Measurements from ENCODE around the gene GNG8.

GNG8 gene

DNA sequence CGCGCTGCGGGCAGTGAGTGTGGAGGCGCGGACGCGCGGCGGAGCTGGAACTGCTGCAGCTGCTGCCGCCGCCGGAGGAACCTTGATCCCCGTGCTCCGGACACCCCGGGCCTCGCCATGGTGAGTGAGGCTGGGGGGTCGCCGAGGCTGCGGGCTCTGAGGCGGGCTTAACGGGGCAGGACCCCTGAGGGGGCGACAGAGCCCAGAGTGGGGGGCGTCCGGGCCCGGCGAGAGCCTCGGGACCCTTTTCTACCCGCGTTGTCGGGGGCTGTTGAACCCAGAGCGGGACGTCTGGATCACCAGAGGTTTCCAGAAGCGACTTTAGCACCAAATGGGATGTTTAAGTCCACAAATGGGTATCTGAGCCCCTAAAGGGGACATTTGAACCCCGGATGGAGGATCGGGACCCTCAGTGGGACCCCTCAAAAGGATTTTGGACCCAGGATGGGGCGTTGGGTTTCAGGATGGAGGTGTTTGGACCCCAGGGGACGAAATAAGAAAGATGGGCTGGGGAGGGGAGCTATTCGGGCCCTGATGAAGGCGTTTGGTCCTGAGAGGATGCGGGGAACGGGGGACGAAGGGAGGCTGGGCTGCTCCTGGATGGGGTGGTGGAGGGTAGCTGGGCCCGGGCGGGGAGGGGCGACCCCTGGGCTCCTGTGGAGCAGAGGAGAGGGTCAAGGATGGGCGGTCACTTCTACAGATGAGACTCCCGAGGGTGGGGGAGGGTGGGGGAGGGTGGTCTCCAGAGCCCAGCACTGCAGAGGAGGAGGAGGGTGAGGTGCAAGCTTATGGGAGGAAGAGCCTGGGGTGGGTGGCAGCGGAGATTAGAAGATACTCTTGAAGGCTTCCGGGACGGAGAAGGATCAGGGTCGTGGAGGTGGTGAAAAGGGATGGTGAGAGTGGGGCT lies 34.4 kb downstream of the GNG8 start, which contains the start of gene CALM3:
Gene CALM3, plus strand, starts transcription at position 13 of the 907 bp plus-strand sequence. Its CDS starts 105 bp downstream, at position 118.
- no peak for DNase-seq

- DNase-seq, result peak; percentile 95
These were observed 35.4 kb downstream of the GNG8 start for GRCh38 chr19:46600384-46601317.

GRCh38 chr19:46599716-46600373 lies 36.2 kb downstream of the GNG8 start:
- DNase-seq, result no peak

DNA sequence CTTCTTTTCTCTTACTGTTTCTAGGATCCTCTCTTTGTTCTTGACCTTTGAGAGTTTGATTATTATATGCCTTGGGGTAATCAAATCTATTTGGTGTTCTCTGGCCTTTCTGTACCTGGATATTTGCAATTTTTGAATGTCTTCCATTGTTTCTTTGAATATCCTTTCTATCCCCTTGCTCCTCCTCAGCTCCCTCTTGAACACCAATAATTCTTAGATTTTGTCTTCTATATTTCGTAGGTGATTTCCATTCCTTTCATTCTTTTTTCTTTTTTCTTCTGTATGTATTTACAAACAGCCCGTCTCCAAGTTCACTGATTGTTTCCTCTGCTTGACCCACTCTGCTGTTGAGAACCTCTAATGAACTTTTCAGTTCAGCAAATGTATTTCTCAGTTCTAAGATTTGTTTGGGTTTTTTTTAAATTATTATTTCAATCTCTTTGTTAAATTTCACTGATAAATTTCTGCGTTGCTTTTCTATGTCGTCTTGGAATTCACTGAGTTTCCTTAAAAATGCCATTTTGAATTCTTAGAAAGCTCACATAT lies 37.6 kb downstream of the GNG8 start:
- DNase-seq, result no peak

DNA sequence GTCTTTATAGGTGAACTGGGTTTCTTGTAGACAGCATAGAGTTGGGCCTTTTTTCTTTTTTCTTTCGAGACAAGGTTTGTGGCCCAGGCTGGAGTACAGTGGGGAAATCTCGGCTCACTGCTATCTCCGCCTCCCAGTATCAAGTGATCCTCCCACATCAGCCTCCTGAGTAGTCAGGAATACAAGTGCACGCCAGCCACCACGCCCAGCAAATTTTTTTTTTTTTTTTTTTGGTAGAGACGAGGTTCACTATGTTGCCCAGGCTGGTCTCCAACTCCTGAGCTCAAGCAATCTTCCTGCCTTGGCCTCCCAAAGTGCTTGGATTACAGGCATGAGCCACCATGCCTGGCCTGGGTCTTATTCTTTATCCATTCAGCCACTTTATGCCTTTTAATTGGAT lies 40.0 kb downstream of the GNG8 start:
- DNase-seq, result no peak

- no peak for DNase-seq
These were observed 44.1 kb downstream of the GNG8 start for GRCh38 chr19:46591870-46592269.

DNA sequence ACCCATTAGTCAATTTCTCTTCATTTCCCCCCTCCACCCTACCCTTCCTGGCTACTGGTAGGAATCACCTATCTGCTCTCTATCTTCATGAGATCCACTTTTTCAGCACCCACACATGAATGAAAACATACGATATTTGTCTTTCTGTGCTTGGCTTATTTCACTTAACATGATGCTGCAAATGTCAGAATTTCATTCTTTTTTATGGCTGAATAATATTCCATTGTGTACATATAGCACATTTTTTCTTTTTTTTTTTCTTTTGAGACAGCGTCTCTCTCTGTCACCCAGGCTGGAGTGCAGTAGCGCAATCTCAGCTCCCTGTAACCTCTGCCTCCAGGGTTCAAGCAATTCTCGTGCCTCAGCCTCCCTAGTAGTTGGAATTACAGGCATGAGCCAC lies 44.7 kb downstream of the GNG8 start:
- DNase-seq, result no peak

- DNase-seq, result no peak
These were observed 48.1 kb downstream of the GNG8 start for GRCh38 chr19:46587861-46588260.

GRCh38 chr19:46586294-46586693 lies 49.7 kb downstream of the GNG8 start:
- DNase-seq, result no peak

GRCh38 chr19:46585539-46585938 lies 50.5 kb downstream of the GNG8 start:
- no peak for DNase-seq
